HG02973 (cell line): ENCODE results near the gene CPPED1.
"Not testable (repeated sequence)": the region's sequence is repeated elsewhere in the genome, so short reads cannot be mapped to it uniquely, and the experiment has no call there.

Experiments
- ATAC-seq: cut with Tn5 transposase; IDR thresholded peaks from one replicate; pipeline ENCODE4 v1.9.1; 2021; ENCODE audit warnings: moderate library complexity; ENCODE audit not compliant: unreplicated experiment

CPPED1 gene

DNA sequence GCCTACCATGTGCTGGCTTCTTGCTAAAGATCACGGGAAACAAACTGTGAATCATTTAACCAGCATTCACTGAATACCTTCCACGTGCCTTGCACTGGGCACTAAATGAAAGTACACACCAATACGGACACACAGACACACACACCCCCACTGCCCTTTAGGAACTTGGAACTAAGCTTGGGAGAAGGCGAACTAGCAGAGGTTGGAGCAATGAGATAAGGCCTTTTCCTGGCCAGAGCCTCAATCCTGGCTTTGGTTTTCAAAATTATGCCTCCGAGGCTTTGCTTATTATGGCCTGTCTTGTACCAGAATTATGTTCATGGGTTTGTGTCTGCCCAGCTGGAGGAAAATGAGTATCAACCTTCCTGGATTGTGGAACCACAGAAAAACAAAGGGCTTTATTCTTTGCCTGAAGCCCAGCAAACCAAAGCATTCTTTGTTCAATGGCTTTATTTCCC lies 32.3 kb downstream of the CPPED1 start:
- no peak for ATAC-seq

DNA sequence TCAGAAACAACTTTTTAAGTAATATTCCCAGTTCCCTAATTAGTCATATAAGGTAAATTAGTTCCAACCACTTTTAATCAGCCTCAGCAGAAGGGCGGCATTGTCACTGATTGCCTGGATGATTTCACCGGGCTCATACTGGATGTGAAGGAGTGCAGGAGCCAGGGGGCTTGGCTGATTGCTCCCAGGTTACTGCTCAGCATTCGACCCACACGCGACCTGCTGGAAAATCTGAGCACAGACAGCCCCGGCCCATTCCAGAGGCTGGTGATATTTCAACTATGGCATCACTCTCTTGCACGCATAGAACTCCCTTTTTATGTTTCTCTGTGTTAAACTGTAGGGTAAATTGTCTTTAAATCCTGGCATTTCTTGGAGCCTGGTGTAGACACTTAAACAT lies 34.2 kb downstream of the CPPED1 start:
- ATAC-seq = no peak

DNA sequence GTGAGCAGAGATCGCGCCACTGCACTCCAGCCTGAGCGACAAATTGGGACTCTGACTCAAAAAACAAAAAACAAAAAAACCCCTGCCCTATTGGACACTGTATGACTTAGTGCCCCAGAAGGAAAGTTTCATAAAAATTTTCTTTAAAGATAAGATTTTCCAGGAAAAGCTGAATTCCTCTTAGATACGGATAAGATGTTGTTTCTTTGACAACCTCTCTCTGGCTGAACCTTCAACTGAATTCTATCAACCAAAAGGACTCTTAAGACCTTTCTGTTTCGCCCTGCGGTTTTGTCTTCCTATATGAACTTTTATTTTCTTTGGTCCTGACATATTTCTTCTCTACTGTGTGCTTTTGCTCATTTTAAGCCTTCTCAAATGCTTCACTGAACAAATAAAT lies 35.8 kb downstream of the CPPED1 start:
- ATAC-seq = no peak

DNA sequence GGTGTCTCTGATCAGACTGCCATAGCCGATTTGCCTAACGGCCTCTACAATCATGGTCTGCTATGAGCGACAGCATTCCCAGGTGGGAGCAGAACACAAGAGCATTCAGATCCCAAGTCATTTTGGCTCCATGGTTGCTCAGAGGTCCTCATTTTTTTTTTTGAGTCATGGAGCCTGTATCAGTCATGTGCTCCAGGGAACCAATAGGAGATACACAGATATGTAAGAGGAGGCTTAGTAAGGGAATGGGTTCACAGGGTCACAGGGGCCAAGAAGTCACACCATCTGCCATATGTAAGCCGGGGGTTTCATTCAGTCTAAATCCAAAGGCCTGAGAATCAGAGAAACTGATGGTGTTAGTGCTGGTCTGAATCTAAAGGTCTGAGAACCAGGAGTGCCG lies 36.8 kb downstream of the CPPED1 start:
- ATAC-seq = no peak

DNA sequence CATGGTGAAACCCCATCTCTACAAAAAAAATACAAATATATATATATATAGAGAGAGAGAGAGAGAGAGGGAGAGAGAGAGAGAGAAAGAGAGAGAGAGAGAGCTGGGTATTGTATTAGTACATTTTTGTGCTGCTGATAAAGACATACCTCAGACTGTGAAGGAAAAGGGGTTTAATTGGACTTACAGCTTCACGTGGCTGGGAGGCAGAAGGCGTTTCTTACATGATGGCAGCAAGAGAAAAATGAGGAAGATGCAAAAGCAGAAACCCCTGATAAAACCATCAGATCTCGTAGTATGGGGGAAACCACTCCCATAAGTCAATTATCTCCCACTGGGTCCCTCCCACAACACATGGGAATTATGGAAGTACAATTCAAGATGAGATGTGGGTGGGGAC lies 37.5 kb downstream of the CPPED1 start:
- not testable (repeated sequence) for ATAC-seq

DNA sequence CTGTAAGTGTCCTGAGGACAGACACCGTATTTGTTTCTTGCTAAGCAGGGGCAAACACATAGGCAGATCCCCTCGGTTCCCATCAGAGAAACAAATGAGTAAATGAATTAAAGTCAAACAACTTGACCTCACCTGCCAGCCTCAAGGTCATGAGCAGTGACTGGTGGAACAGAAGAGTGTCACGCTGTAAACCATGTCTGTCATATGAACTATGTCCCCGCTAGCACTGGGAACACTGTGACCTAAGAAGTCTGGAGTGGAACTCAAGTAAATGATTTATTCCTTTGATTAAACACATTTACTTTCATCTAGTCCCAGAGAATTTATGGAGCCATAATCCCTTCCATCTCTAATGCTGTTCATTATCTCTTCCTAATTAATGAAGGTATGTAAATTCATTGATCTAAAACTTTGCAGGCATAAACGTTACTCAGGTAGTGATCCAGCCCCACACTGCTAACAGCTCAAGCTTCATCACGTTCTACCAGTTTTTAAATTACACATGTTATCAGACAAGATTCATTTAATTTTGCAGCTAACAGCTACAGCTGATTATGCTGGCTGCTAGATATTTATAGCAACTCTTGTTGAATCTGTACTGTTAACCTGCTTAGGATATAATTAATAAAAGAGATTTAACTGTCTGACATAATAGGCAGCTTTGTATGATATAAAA lies 38.7 kb downstream of the CPPED1 start:
- ATAC-seq = no peak

DNA sequence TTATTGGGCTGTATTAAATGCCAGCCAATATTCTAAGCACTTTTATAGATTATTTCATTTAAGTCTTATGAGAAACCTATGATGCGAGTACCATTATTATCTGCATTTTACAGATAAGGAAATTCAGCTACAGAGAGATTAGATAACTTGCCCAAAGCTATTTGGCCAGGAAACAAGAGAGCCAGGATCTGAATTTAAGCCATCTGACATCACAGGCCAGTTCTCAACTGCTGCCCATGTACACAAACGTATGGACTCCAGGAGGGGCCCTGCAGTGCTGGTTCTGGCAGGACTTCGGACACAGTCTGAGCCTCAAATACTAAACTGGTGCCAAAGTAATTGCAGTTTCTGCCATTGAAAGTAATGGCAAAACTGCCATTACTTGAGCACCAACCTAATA lies 40.2 kb downstream of the CPPED1 start:
- ATAC-seq = no peak

DNA sequence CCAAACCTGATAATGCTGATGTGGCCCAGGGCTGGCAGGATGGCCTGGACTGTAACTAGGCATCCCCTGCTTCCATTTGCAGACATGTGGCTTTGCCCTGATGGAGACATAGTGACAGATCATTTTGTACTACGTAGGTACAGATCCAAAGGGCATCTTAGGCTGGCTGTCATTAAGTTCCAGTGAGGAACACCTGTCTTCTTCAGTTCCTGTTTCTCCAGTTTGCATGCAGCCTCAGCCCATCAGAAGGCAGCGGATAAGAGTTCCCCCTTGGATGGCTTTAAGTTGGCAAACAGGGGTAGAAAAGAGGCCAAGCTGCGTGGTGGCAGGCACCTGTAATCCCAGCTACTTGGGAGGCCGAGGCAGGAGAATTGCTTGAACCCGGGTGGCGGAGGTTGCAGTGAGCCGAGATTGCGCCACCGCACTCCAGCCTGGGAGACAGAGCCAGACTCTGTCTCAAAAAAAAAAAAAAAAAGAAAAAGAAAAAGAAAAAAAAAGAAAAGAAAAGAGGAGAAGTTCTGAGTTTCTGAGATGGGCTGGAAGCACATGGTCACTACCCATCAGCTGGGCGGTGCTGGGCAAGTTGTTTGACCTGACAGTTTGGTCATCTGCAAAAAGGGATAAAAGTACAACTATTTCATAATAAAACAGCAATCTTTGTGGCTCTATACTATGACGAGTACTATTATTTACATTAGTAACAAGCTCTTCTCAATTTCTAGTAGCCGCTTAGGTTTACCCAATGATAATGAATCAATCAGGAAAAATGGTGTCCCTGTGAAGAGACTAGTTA lies 42.7 kb downstream of the CPPED1 start:
- no peak for ATAC-seq

DNA sequence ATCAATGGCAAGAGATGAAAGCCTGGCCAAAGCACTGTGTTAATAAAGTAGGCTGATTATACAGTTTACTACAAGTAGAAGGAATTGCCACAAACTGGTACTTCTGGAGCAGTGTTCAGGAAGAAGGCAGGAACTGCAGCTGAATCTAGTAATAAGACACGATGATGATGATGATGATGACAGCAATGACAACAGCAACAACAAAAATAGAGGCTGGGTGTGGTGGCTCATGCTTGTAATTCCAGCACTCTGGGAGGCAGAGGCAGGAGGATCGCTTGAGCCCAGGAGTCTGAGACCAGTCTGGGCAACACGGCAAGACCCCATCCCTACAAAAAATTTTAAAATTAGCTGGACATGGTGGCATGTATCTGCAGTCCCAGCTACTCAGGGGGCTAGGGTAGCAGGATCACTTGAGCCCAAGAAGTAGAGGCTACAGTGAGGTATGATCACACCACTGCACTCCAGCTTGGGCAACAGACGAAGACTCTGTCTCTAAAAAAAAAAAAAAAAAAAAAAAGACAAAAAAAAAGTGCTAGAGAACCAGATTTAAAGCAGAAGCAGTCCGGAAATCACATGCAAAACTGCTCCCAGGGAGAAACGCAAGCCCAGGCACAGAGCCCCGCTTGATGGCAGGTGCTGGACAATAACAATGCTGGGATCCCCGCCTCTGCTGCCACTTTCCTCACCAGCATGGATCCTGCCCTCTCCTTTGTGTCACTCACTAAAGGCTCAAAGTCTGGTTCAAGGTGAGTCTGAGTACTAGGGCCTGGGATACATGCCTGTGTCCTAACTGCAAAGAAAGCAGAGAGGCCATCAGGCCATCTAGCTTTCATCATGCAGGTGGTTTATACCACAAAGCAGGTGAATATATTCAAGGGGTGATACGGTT lies 44.8 kb downstream of the CPPED1 start:
- no peak for ATAC-seq

DNA sequence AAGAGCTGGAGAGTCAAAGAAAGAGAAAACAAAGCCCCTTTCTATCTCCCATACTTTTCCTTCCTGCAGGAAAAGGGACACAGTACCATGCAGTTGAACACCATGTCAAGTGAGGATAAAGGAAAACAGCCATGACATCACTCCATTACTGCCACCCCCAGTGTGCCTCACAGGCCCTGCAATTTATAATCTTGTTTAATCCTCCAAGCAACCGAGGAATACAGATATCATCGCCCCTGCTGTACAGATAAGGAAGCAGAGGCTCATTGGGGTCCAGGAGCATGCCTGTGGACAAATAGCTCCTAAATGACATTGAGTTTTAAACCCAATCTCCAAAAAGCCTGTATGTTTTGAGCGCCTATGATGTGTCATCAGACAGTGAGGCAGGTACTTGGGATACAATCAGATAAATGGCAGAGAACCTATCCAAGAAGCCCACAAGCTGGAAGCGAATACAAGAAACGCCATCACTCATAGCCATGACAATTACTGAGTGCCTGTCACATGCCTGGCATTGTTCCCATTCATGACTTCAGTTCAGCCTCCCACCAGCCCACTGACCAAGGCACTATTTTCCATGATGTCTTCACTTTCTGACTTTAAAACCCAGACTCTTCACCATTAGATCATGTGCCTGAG lies 45.5 kb downstream of the CPPED1 start:
- no peak for ATAC-seq

DNA sequence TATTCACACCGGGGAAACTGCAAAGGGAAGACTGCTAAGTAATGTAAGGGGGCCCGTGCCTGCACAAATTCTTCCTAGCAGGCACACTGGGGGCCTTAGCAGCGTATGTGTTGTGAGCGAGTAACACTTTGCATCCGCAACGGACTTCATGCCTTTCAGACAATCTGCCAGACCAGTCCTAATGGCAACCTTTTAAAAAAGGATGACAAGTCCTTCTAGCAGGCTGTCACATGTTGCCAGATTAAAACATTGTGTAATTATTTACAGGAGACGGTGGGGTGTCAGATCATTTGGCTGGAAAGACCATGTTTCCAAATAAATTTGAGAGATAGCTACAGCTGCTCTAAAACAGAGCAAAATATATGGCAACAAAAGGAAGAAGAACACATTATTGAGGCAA lies 46.1 kb downstream of the CPPED1 start:
- no peak for ATAC-seq

DNA sequence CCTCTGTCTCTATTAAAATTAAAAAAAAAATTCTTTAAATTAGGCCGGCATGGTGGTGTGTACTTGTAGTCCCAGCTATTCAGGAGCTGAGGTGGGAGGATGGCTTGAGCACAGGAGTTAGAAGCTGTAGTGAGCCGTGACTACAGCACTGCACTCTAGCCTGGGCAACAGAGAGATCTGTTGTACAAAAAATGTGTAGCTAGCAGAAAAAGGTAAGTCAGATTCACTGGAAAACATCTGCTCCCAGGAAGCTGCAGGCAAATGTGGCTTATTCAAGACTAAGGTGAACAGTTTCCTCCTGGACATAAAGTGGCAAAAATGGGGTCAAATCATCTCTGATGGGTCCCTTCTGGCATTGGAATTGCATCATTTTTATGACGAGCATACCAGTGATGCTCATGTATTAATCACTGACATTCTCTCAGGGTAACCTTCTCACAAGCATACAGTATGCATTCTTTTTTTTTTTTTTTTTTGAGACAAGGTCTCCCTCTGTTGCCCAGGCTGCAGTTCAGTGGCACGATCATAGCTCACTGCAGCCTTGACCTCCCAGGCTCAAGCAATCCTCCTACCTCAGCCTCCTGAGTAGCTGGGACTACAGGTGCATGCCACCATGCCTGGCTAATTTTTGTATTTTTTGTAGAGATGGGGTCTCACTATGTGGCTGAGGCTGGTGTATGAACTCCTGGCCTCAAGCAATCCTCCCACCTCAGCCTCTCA lies 48.7 kb downstream of the CPPED1 start:
- no peak for ATAC-seq

DNA sequence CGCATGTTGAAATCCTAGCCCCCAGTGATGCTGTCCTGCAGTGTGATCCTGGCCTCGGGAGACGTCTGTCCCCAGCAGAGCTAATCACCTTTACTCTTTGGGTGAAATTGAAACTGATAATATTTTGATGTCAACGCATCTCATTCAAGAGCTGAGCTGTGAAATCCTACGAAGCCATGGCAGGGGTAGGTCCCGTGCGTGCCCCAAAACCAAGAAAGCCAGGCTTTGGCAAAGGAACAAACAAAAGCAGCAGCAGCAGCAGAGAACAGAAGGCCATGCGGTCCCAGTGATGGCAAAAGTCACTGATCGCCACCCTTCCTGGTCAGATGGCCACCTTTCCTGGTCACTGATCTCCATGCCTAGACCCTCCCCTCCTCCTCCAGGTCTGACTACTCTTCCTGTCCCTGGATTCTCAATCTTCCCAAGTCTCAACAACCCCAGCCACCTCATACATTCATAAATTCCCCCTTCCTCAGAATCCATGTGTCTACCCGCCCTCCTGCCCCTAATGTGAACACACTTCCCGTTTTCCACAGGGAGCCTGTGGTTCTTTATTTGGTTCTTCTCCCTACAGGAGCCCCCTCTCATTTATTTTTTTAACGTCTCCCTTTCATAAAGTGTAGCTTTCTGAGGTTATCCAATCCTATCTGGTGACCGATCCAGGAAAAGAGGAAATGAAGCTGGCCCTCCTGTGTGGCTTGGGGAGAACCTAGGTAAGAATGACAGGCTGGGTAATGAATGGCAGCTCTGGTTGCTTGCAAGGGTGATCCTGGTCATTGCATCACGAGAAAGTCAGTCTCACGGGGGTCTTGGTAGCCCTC lies 50.3 kb downstream of the CPPED1 start:
- ATAC-seq = no peak

DNA sequence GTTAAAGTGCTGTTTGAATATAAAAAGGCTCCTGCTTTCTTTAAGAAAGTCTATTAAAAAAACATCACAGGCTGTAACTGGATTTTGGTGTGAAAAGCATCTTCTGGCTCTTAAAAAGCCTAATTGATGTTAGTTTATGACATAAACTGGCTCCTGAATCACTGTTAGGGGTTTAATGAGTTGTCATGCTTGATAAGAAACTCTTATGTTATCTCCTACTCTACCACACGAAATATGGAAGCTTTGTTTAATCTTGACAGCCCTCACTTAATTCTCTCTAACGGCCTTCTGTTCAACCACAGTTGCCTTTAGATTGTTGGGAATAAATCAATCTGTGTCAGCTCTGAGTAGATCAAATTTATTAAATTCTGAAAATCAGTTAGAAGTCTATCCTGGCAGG lies 51.5 kb downstream of the CPPED1 start:
- no peak for ATAC-seq

DNA sequence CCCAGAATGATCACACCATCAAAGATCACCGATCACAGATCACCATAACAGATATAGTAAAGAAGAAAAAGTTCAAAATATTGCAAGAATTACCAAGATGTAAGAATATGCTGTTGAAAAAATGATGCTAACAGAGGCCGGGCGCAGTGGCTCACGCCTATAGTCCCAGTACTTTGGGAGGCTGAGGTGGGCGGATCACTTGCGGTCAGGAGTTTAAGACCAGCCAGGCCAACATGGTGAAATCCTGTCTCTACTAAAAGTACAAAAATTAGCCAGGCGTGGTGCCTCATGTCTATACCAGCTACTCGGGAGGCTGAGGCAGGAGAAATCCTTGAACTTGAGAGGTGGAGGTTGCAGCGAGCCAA lies 53.2 kb downstream of the CPPED1 start:
- no peak for ATAC-seq

DNA sequence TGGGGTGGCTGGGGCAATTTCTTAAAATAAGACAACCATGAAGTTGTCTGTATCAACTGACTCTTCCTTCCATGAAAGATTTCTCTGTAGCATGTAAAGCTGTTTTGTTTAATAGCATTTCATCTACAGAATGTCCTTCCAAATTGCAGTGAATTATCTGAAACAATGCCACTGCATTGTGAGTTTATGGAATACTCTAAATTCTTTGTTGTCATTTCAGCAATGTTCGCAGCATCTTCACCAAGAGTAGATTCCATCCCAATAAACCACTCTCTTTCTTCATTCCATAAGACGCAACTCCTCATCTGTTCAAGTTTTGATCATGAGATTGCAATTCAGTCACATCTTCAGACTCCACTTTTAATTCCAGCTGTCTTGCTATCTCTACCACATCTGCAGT lies 54.6 kb downstream of the CPPED1 start:
- no peak for ATAC-seq

DNA sequence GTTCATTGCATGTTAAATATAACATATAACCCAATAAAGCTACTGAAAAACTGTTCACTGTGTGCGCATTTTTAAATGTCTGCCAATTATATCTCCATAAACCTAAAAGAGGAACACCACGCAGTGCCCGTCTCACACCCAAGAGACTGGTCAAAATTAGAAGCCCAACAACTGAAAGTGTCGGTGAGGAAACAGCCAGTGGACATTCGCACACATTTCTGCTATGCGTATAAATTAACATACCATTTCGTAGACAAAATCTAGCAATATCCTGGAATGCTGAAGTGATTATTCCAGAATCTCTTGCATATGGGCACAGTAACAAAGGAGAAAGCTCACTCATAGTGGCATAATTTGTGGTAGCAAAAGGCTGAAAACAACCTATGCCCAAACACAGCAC lies 55.9 kb downstream of the CPPED1 start:
- ATAC-seq = no peak

DNA sequence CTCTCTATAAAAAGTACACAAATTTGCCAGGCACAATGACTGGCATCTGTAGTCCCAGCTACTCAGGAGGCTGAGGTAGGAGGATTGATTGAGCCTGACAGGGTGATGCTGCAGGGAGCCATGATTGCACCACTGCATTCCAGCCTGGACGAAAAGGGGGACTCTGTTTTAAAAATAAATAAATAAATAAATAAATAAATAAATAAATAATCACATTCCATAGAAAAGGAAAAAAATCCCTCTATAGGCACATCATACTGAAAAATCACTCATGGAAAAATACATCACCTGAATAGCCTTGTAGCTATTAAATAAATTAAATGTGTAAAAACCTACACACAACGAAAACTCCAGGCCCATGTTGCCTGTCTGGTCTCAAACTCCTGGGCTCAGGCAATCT lies 56.4 kb downstream of the CPPED1 start:
- no peak for ATAC-seq

DNA sequence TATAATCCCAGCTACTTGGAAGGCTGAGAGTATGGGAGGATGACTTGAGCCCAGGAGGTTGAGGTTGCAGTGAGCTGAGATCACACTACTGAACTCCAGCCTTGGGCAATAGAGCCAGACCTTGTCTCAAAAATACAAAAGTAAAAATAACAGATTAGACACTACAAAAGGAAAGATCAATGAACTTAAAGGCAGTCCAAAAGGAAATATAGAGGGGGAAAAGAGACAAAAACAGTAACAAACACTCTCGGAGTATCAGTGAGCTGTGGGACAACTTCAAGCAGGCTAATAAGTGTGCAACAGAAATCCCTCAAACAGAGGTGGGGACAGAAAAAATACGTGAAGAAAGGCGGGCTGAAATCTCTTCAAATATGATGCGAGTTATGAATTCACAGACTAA lies 58.8 kb downstream of the CPPED1 start:
- ATAC-seq = no peak

DNA sequence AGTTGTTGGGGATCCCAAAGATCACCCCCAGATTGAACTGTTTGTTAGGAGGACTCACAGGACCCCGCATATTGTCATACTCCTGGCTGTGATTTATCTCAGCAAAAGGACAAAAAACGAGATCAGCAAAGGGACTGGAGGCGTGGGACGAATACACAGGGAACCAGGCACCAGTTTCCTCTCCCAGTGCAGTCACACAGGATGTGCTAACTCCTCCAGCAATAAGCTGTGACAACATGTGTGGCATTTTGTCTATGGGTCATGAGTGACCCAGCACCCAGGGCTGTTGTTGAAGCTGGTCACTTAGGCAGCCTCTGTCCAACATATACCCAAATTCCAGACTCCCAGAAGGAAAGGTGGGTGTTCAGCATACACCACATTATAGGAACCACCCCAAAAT lies 60.9 kb downstream of the CPPED1 start:
- ATAC-seq = no peak
